ENCODE data around the gene EPGN. TPM values are rescaled to one million over a fixed set of nuclear protein-coding genes. Genes with fewer than 3 reads are reported as not detected.

The EPGN gene
- total and polyA plus RNA-seq, 2 of the 13 experiments (the other 11 are each of a cell fraction or from before 2014, with no cell fraction given): not detected

DNA sequence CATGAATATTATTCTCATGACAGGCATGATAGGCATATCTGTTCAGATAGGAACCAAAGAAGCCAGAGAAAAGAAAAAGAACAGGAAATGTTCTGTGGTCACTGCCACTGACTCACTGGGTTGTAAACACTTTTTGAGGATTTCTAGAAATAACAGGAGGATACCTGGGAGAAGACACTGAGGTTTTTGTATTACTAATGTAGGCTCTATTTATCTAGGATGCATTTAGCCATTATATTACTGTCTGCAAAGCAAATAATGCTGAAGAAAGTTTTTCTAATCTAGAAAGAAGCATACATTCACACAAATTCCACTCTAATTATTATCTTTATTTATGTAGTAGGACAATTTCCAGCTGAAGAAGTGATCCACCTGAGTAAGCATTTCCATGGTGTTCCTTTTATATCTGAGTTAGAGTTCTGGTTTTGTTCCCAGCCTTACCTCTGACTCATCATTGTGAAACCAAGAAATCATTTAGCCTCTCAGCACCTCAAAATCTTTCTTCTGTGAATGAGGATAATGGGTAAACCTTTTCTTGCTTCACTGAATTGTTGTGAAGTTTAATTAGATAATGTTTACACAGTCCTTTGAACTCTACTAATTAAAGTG lies 40.2 kb upstream of the EPGN start:
- POLR2A ChIA-PET: no interaction called here

DNA sequence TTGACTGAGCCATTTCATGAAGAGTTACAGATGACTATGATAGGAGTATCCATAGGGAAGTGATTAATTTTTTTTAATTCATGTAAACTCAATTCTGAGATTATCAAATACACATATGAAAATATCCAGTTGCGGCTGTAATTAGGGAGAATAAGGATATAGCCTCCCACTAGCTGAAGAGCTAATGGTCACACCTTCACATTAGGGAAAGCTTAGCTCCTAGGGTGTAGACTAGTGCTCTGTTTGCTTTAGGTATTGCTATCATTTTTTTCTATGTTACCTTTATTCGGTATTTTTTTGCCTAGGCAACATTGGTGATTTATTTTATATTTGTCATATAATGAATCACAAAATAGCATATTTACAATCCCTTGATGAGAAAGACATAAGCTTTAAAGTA lies 39.6 kb upstream of the EPGN start:
- DNase-seq (ENCODE audit: low spot score) (no peak), FAIRE-seq (no peak), ATAC-seq (no peak)
- no peaks in the 10 kb centered on the region for H3K9me3 ChIP-seq (ENCODE audit: low read length)
- no peaks in the 10 kb centered on the region for H3K36me3 ChIP-seq (replicated peaks in 1 of 2; ENCODE audit: control insufficient read depth in 1 of 2, insufficient read depth in 2 of 2, low read length in 2 of 2)
- 47% methylated on average over 2 of the region's 2 CpGs for WGBS (ENCODE audit: low lambda C conversion rate)
- intact Hi-C loops (cut with micrococcal nuclease; ENCODE audit: unreplicated experiment): no loop called here
- ChIA-PET CTCF (ENCODE audit: low intra/inter-chr PET ratio, low total read pairs) (no interaction called here), POLR2A (no interaction called here)
- H4K20me1 ChIP-seq (ENCODE audit: insufficient read depth, low read length): no peaks in the 10 kb centered on the region
- no peak overlapping the region for H3K27ac ChIP-seq (ENCODE audit: extremely low read length, insufficient read depth, low read length)
- no TSS peak for BruUV-seq (replicated peaks)
- H3K4me2 ChIP-seq (ENCODE audit: low read depth, low read length): no peak overlapping the region
- H2AFZ ChIP-seq (ENCODE audit: low read length): no peak overlapping the region
- no peak overlapping the region for H3K4me3 ChIP-seq (replicated peaks in 1 of 3; ENCODE audit: insufficient read depth in 1 of 3, low read depth in 2 of 3, low read length in 3 of 3)
- no peak overlapping the region for H3K9ac ChIP-seq (ENCODE audit: insufficient read depth, low read depth, low read length)
- H3K4me1 ChIP-seq (ENCODE audit: insufficient read depth, low read length): no peaks in the 10 kb centered on the region
- in situ Hi-C loops (cut with HindIII; ENCODE audit: extremely low pct_ligation_motif_present, low pct_unique_long_range_greater_than_20kb): no loop called here
- TF ChIP-seq MYC (CRISPR knock-in tag; IDR thresholded peaks at IDR 0.05; ENCODE audit: borderline replicate concordance): no peak
- no peak for TF ChIP-seq MEIS1 (CRISPR knock-in tag; IDR thresholded peaks at IDR 0.05; ENCODE audit: borderline replicate concordance)
- no peak for TF ChIP-seq ZSCAN20 (CRISPR knock-in tag; IDR thresholded peaks at IDR 0.05; ENCODE audit: borderline replicate concordance)
- TF ChIP-seq, protein P1, sequence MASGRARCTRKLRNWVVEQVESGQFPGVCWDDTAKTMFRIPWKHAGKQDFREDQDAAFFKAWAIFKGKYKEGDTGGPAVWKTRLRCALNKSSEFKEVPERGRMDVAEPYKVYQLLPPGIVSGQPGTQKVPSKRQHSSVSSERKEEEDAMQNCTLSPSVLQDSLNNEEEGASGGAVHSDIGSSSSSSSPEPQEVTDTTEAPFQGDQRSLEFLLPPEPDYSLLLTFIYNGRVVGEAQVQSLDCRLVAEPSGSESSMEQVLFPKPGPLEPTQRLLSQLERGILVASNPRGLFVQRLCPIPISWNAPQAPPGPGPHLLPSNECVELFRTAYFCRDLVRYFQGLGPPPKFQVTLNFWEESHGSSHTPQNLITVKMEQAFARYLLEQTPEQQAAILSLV (CRISPR knock-in tag; IDR thresholded peaks at IDR 0.05; ENCODE audit: borderline replicate concordance): no peak
- TF ChIP-seq ZNF451 (CRISPR knock-in tag; IDR thresholded peaks at IDR 0.05): no peak
- no peak for TF ChIP-seq ADNP (CRISPR knock-in tag; IDR thresholded peaks at IDR 0.05)
- TF ChIP-seq ZNF839 (CRISPR knock-in tag; IDR thresholded peaks at IDR 0.05; ENCODE audit: borderline replicate concordance): no peak
- no peak for TF ChIP-seq FOXK2 (IDR thresholded peaks at IDR 0.05)
- TF ChIP-seq GTF2F1 (IDR thresholded peaks at IDR 0.05; ENCODE audit: low read length): no peak
- TF ChIP-seq ZNF550 (CRISPR knock-in tag; IDR thresholded peaks at IDR 0.05; ENCODE audit: borderline replicate concordance): no peak
- TF ChIP-seq ZNF232 (CRISPR knock-in tag; IDR thresholded peaks at IDR 0.05; ENCODE audit: borderline replicate concordance): no peak
- TF ChIP-seq, protein P2, sequence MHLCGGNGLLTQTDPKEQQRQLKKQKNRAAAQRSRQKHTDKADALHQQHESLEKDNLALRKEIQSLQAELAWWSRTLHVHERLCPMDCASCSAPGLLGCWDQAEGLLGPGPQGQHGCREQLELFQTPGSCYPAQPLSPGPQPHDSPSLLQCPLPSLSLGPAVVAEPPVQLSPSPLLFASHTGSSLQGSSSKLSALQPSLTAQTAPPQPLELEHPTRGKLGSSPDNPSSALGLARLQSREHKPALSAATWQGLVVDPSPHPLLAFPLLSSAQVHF (CRISPR knock-in tag; IDR thresholded peaks at IDR 0.05): no peak
- no peak for TF ChIP-seq ATF7-NPFF (CRISPR knock-in tag; IDR thresholded peaks at IDR 0.05; ENCODE audit: low read depth)
- no peak for TF ChIP-seq EHMT2 (IDR thresholded peaks at IDR 0.05; ENCODE audit: borderline replicate concordance, low read depth, low read length)
- no peak for TF ChIP-seq RBM39 (IDR thresholded peaks at IDR 0.05; ENCODE audit: low read depth, low read length, poor library complexity, severe bottlenecking)
- no peak for TF ChIP-seq ZNF337 (CRISPR knock-in tag; IDR thresholded peaks at IDR 0.05; ENCODE audit: borderline replicate concordance, low read depth)
- H3K79me2 ChIP-seq (ENCODE audit: insufficient read depth, low read length): no peaks in the 10 kb centered on the region
- no peaks in the 10 kb centered on the region for H3K27me3 ChIP-seq (ENCODE audit: control insufficient read depth in 1 of 2, insufficient read depth in 2 of 2, low read length in 2 of 2)

More for the DNA sequence above, 40.2 kb upstream of the EPGN start:
- peak; percentile 51; the same call in 1 of the 2 replicates for TF ChIP-seq MAFF (IDR thresholded peaks at IDR 0.05; ENCODE audit: low read depth, low read length)
- TF ChIP-seq AHR (CRISPR knock-in tag; IDR thresholded peaks at IDR 0.05): no peak
- no peak for TF ChIP-seq HOXA9 (CRISPR knock-in tag; IDR thresholded peaks at IDR 0.05; ENCODE audit: borderline replicate concordance)
- TF ChIP-seq CCAR2 (optimal IDR thresholded peaks at IDR 0.05; ENCODE audit: low read depth, low read length): no peak
- no peak for TF ChIP-seq TRIM24 (CRISPR knock-in tag; IDR thresholded peaks at IDR 0.05)
- Histone ChIP-seq H4K20me1 (ENCODE audit: insufficient read depth, low read length) (no peaks in the 10 kb centered on the region), H3K36me3 (replicated peaks in 1 of 2; ENCODE audit: control insufficient read depth in 1 of 2, insufficient read depth in 2 of 2, low read length in 2 of 2) (no peaks in the 10 kb centered on the region), H3K27ac (ENCODE audit: extremely low read length, insufficient read depth, low read length) (no peak overlapping the region), H3K9me3 (ENCODE audit: low read length) (no peaks in the 10 kb centered on the region), H3K9ac (ENCODE audit: insufficient read depth, low read depth, low read length) (no peak overlapping the region), H3K4me1 (ENCODE audit: insufficient read depth, low read length) (no peaks in the 10 kb centered on the region), H3K4me3 (replicated peaks in 1 of 3; ENCODE audit: insufficient read depth in 1 of 3, low read depth in 2 of 3, low read length in 3 of 3) (no peak overlapping the region), H2AFZ (ENCODE audit: low read length) (no peak overlapping the region), H3K4me2 (ENCODE audit: low read depth, low read length) (no peak overlapping the region), H3K79me2 (ENCODE audit: insufficient read depth, low read length) (no peaks in the 10 kb centered on the region), H3K27me3 (ENCODE audit: control insufficient read depth in 1 of 2, insufficient read depth in 2 of 2, low read length in 2 of 2) (no peaks in the 10 kb centered on the region)
- FAIRE-seq (no peak), DNase-seq (ENCODE audit: low spot score) (no peak), ATAC-seq (no peak)
- CTCF ChIA-PET (ENCODE audit: low intra/inter-chr PET ratio, low total read pairs): no interaction called here
- no TSS peak for BruUV-seq (replicated peaks)
- intact Hi-C loops (cut with micrococcal nuclease; ENCODE audit: unreplicated experiment) (no loop called here), in situ Hi-C loops (cut with HindIII; ENCODE audit: extremely low pct_ligation_motif_present, low pct_unique_long_range_greater_than_20kb) (no loop called here)
